ENCODE measurements around the gene JAKMIP1.
A peak's percentile ranks its signal among the peaks of the same experiment; 100 is the strongest.

JAKMIP1 gene

GRCh38 chr4:6199422-6199921, 877 bp downstream of the JAKMIP1 start:
- DNase-seq = peak; percentile 60

DNA sequence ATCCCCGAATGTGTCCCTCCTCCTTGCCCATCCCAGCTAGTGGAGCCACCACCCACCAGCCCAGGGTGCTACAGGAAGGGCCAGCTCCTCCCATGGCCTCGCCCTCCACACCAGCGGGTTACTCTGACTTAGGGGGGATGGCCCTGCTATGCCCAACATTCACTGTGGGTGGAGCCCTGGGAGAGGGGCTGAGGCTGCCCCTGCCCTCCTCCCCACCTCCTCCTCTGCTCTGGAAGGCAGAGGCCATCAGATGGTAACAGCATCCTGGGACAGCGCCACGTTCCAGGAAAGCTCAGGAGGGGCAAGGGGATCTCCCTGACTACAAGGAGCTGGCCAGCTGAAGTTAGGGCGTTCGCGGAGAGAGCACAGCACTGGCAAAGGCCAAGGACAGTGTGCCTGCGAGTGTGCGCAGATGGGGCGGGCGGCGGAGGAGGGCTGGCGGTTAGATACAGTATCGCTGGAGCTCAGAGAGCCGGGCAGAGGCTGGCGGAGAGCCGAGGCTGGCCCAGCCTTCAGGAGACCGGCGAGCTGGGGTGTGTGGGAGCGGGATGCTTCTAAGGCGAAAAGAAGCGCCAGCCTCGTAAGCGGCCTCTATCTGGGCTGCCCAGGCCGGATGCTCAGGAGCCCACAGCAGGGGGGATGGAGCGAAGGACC, 1.5 kb downstream of the JAKMIP1 start:
- peak; percentile 27 for DNase-seq

GRCh38 chr4:6198278-6198677, 2.1 kb downstream of the JAKMIP1 start:
- peak; percentile 49 for DNase-seq

GRCh38 chr4:6197433-6198174, 2.7 kb downstream of the JAKMIP1 start:
- DNase-seq = no peak

GRCh38 chr4:6196871-6197270, 3.5 kb downstream of the JAKMIP1 start:
- no peak for DNase-seq

DNA sequence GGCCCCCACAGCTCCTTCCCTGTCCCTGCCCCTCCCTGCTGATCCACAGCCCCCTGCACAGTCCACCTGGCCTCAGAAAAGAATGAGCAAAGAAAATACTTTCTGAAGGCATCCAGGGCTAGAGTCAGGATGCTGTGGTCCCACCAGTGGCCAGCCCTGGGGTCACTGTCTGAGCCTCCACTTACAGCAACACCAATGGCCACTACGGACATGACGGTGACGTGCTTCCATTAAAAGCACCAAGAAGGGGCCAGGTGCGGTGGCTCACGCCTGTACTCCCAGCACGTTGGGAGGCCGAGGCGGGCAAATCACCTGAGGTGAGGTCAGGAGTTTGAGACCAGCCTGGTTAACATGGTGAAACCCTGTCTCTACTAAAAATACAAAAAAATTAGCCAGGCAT, 4.0 kb downstream of the JAKMIP1 start:
- no peak for DNase-seq

DNA sequence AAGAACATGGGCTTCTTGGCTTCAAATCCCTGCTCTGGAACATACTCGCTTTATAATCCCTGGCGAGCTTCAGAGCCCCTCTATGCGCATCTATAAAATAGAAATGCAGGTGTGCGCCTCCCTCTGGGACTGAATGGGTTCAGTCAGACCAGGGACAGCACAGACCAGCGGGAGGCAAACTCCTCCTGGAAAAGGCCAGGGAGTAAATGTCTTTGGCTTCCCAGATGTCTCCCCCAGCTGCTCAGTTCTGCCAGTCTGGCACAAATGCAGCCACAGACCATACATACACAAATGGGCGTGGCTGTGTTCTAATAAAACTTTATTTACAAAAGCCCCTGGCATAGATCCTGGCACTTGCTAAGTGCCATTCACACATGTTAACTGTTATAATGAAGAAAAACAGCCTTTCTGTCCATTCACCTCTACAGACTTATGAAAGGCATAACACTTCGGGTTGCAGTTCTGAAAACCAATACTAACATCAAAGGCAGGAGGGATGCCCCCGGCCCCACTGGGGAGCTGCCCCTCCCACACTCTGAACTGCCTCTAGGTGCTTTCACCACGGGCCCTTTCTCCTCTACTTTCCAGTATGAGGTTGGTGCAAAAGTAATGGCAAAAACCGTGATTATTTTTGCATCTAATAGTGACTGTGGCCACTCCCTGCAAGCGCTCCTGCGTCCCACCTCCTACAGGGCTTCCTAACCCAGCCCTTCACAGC, 4.6 kb downstream of the JAKMIP1 start:
- DNase-seq = no peak

DNA sequence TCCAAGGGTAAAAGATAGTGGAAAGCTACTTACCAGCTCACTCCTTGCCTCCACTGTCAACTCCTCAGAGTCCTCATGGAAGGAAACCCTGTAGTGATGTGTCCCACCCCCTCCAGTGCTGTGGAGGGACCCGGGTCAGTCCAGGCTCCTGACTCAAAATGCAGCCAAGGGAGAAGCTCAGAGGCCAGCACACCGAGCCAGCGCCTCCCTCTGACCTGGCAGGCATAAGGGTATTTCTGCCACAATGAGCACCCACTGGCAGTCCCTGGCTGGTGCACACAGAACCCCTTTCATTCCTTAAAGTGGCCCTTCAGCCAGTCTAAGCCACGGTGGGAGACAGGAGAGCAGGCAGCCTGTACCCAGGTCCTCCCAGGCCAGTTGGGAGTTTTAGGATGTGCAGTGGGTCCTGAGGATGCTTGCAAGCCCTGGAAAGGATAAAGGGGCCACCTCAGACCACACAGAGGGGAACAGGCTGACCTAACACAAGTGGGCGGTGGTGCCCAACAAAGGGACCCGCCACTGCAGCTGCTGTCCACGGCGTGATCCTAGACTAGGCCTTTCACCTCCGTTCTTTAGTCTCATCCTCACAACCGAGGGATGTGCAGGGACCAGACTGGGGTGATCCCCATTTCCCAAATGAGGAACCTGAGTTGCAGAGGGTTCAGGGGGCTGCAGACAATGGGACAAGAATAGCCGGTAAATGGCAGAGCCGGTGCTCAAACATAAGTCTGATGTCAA, 5.7 kb downstream of the JAKMIP1 start:
- DNase-seq = no peak

GRCh38 chr4:6193399-6193798, 7.0 kb downstream of the JAKMIP1 start:
- DNase-seq = no peak

DNA sequence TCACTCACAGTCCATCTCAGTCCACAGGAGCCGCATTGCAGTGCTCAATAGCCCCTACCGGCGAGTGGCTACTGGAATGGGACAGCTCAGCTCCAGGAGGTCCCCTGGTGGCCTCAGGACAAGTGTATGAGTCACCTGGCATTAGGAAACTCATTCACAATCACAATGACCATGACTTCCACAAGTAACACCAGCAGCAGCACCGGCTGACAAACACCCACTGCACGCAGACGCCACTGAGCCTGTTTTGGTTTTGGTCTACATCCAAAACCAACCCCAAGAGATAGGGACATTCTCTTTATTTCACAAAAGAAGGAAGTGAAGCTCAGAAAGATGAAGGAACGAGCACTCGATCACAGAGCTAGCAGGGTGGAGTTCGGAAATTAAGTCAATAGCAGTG, 8.1 kb downstream of the JAKMIP1 start:
- no peak for DNase-seq

DNA sequence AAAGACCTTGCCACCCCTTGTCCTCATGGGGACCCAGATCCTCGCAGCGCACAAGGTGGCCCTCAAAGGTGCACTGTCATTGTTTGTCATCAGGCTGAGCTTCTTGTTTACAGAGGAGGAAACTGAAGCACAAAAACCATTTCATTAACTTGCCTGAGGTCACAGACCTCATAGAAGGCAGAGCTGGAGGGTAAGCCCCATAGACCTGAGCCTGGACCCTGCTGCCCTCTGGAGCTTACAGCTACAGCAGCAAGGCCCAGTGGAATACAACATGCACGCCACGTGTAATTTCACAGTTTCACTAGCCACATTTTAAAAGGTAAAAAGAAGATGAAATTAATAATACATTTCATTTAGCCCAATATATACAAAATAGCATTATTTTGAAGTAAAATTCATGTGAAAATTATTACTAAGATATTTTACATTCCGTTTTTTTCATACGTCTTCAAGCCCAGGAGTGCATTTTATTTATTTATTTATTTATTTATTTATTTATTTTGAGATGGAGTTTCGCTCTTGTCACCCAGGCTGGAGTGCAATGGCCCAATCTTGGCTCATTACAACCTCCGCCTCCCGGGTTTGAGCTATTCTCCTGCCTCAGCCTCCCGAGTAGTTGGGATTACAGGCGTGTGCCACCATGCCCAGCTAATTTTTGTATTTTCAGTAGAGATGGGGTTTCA, 8.8 kb downstream of the JAKMIP1 start:
- DNase-seq = no peak

- no peak for DNase-seq
Observed at GRCh38 chr4:6190486-6190885, 9.9 kb downstream of the JAKMIP1 start.

DNA sequence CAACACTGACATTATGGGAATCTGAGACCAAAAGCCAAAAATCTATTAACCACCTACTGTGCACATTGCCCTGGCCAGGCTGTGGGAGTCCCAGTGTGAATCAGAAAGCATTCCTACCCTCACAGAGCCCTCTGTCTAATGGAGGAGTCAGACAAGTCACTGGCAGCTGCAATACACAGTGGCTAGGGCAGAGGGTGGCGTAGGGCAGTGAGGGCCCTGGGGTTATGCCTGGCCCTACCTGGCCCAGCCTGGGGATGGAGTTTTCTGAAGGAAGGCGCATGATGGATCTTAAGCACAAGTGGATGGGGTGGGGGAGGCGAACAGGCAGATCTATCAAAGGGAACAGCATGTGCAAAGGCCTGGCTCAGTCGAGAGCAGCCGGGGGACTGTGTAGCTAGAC, 10.8 kb downstream of the JAKMIP1 start:
- DNase-seq = no peak

- DNase-seq = no peak
Observed at GRCh38 chr4:6188687-6189305, 11.6 kb downstream of the JAKMIP1 start.

- no peak for DNase-seq
Observed at GRCh38 chr4:6184169-6184568, 16.2 kb downstream of the JAKMIP1 start.

DNA sequence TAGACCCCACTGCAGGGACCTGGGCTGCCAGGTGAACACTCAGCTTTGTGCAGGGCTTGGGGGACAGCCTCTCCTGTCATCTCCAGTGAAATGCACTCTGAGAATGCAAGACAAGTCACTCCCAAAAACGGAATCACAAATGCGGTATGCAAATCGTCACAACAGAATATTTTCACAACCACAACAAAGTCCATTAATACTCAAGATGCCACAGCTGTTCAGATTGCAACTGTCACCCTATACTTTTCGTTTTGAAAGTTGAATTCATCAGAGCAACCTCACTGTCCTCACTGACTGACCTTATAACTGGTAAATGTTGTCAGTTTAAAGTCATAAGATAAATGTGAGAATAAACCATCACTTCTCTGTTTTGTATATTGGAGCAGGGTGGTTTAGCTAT, 16.6 kb downstream of the JAKMIP1 start:
- DNase-seq = peak; percentile 37

GRCh38 chr4:6182376-6183280, 17.7 kb downstream of the JAKMIP1 start:
- no peak for DNase-seq

GRCh38 chr4:6180841-6181631, 19.3 kb downstream of the JAKMIP1 start:
- DNase-seq = peak; percentile 75

- DNase-seq = peak; percentile 52
Observed at GRCh38 chr4:6179362-6179761, 21.0 kb downstream of the JAKMIP1 start.

DNA sequence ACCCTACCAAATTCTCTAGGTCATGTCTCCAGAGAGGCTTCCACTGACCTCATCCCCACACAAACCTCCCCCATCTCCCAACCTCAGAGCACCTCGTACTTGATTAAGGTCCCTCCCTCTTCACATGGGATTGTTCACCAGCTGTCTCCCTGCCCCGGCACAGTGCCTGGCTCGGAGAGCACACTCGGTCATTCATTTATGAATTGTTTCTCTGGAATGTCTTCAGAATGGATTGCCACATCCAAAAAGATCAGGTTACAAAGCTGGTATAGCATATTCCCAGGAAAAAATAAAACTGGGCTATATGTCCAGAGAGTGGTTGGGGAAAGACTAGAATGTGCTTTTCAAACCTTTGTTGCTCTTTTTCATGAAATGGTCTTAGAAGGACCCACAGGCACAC, 21.6 kb downstream of the JAKMIP1 start:
- DNase-seq = no peak
